Ovary (tissue), 9 donors: ENCODE data around the gene WWOX. TPM values are rescaled to one million over a fixed set of nuclear protein-coding genes. Genes with fewer than 3 reads are reported as not detected.

Experiments
- DNase-seq, 5 donors: peaks; one replicate each; pipeline ENCODE4 v3.0.0-alpha.2; 2019 to 2020
- H3K27ac ChIP-seq, 2 donors: fragments of 200-600 bp; one replicate each; pipeline versions ENCODE4 v1.5.1 to v1.8.0; 2019 to 2022
- H3K27me3 ChIP-seq: fragments of 200-600 bp; one replicate; pipeline ENCODE4 v1.8.0; 2022
- H3K36me3 ChIP-seq: fragments of 200-600 bp; sonication (generic); one replicate; pipeline ENCODE4 v1.5.1; 2019
- H3K4me1 ChIP-seq: one replicate; pipeline ENCODE4 v1.8.1; 2013; ENCODE audit warnings: mild to moderate bottlenecking, moderate library complexity; ENCODE audit not compliant: insufficient read depth
- H3K4me3 ChIP-seq: fragments of 200-600 bp; sonication (generic); one replicate; pipeline ENCODE4 v1.5.1; 2017
- H3K9me3 ChIP-seq, 2 donors: fragments of 200-600 bp in 1 of 2; sonication (generic) in 1 of 2; one replicate each; pipeline versions ENCODE4 v1.5.1 to v1.8.1; 2013 to 2019; ENCODE audit warnings: mild to moderate bottlenecking in 1 of 2, moderate library complexity in 1 of 2
- CTCF ChIP-seq, 3 donors: fragments of 450-650 bp in 2 of 3; fragments of 200-600 bp in 1 of 3; IDR thresholded peaks; one replicate each; pipeline versions ENCODE4 v1.5.1 to v1.8.0; 2016 to 2022; ENCODE audit warnings: antibody characterized with exemption in 3 of 3, mild to moderate bottlenecking in 1 of 3
- EP300 ChIP-seq: sonication (generic); formaldehyde crosslinking; IDR thresholded peaks from one replicate; pipeline ENCODE4 v1.6.1; 2017; ENCODE audit warnings: antibody characterized with exemption
- POLR2A ChIP-seq: fragments of 450-650 bp; IDR thresholded peaks from one replicate; pipeline ENCODE4 v1.6.1; 2017; ENCODE audit warnings: antibody characterized with exemption, mild to moderate bottlenecking, moderate library complexity
- WGBS, 3 donors: extraction: QIAGEN DNeasy Blood & Tissue Kit in 1 of 3; methylation state at CpG; one replicate each; pipeline versions ENCODE4 v1.1.5 to v1.1.7; 2013 to 2017; 5-methylcytosine and 5-hydroxymethylcytosine counted together
- intact Hi-C, 4 donors: fragments of 100-400 bp; cut with DNase I; formaldehyde crosslinking; loops; one replicate each; pipeline versions ENCODE4 v1.11.0 to v1.15.1; 2022 to 2023
- polyA plus RNA-seq, 2 donors: library from polyadenylated mRNA; stranded (reverse); fragments of 200-250 nt in 1 of 2; fragments of 350-450 nt in 1 of 2; fragmentation: Illumina TruSeq in 1 of 2; extraction: RNeasy Lipid Tissue Mini Kit (QIAGEN cat#74804) in 1 of 2; gene quantifications; one replicate each; pipeline ENCODE4 v1.2.3, GENCODE V29; 2013 to 2014
- total RNA-seq, 7 donors: library from RNA; depleted of rRNA in 2 of 7; stranded (reverse); fragments of >200 nt in 2 of 7; fragmentation: NEBNext Ultra II Directional in 3 of 7; extraction: Animal tissue kit (Norgen Biotek cat#: 25700) in 3 of 7; gene quantifications; one replicate each; pipeline versions ENCODE4 v1.1.0 to v1.2.4, GENCODE V29; 2016 to 2023
- donor health status: DM: no; HTN: no; CAD: no; lungs with moderate emphysema.
- donor health status: DM: no; HTN: no; CAD: no.
- donor health status: Bipolar disorder and iron deficiency.
- donor health status: DM: yes; HTN: yes; CAD: no.
- donor health status: DM: no; HTN: no; CAD: no.
- donor health status: DM: yes; HTN: yes; CAD: no.

Gene WWOX
- total and polyA plus RNA-seq, 9 donors = 11.0 to 40.5 (median 25.2) TPM

- H3K27ac ChIP-seq = no peak overlapping the region
- intact Hi-C loops = no loop called here
- 5 to 13% (median 12%) methylated on average over 4 of the region's 4 CpGs for WGBS, 3 donors
- H3K27me3 ChIP-seq = no peaks in the 10 kb centered on the region
- no peak overlapping the region for H3K4me3 ChIP-seq
- H3K4me1 ChIP-seq = peaks cover 10% of the 10 kb centered on the region
- peak in 3 of 5 donors; percentile 27 to 59 (median 29) for DNase-seq
- TF ChIP-seq CTCF (IDR thresholded peaks at IDR 0.05) (no peak), EP300 (no peak), POLR2A (no peak)
- no peaks in the 10 kb centered on the region for H3K36me3 ChIP-seq
- no peaks in the 10 kb centered on the region for H3K9me3 ChIP-seq
These were observed 277.0 kb downstream of the WWOX start for GRCh38 chr16:78376452-78376851.

DNA sequence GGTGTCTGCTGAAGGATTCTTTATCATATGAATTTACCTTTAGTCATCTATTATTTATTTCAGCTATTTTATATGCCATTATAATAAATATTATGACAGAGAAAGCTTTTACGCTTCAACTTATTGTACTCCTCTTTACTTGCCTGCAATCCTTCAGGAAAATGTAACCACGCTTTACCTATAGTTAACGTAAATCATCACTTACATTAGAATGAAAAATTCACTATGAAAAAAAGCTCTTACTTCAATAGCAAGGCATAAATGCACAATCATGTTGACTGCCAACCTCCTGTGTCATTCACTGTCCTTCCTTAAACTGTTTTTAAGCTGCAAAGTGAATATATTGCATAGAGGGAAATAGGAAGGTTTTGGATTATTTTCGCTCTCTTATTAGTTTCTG lies 277.9 kb downstream of the WWOX start:
- no peaks in the 10 kb centered on the region for H3K36me3 ChIP-seq
- H3K4me1 ChIP-seq = peaks cover 10% of the 10 kb centered on the region
- no peak overlapping the region for H3K4me3 ChIP-seq
- no peaks in the 10 kb centered on the region for H3K27me3 ChIP-seq
- intact Hi-C loops = no loop called here
- no peak overlapping the region for H3K27ac ChIP-seq
- TF ChIP-seq POLR2A (no peak), CTCF (IDR thresholded peaks at IDR 0.05) (no peak), EP300 (no peak)
- 70 to 79% (median 71%) methylated on average over 4 of the region's 4 CpGs for WGBS, 3 donors
- DNase-seq = no peak
- H3K9me3 ChIP-seq = no peaks in the 10 kb centered on the region

GRCh38 chr16:78381060-78381459 lies 281.6 kb downstream of the WWOX start:
- WGBS, 3 donors = 98 to 100% (median 100%) methylated on average over 1 of the region's 1 CpG
- H3K27ac ChIP-seq = no peak overlapping the region

GRCh38 chr16:78383118-78383517 lies 283.7 kb downstream of the WWOX start:
- DNase-seq = no peak
- H3K4me1 ChIP-seq = peaks cover 3% of the 10 kb centered on the region
- intact Hi-C loops = no loop called here
- TF ChIP-seq CTCF (IDR thresholded peaks at IDR 0.05) = no peak
- no peak for TF ChIP-seq EP300
- no peak for TF ChIP-seq POLR2A
- H3K4me3 ChIP-seq = no peak overlapping the region
- no peak overlapping the region for H3K27ac ChIP-seq
- no peaks in the 10 kb centered on the region for H3K27me3 ChIP-seq
- WGBS, 3 donors = 91 to 97% (median 92%) methylated on average over 2 of the region's 2 CpGs
- H3K9me3 ChIP-seq = no peaks in the 10 kb centered on the region
- no peaks in the 10 kb centered on the region for H3K36me3 ChIP-seq

More at GRCh38 chr16:78381060-78381459, 281.6 kb downstream of the WWOX start:
- Histone ChIP-seq H3K36me3 (no peaks in the 10 kb centered on the region), H3K4me3 (no peak overlapping the region), H3K27me3 (no peaks in the 10 kb centered on the region), H3K9me3 (no peaks in the 10 kb centered on the region), H3K4me1 (peaks cover 7% of the 10 kb centered on the region)
- DNase-seq = no peak
- TF ChIP-seq CTCF (IDR thresholded peaks at IDR 0.05) (no peak), POLR2A (no peak), EP300 (no peak)
- intact Hi-C loops = no loop called here
